Thyroid gland (tissue), 4 donors: ENCODE measurements around the gene STH.

Experiments
- POLR2A ChIP-seq, 2 donors: fragments of 450-650 bp; IDR thresholded peaks; one replicate each; pipeline ENCODE4 v1.6.1; 2017; ENCODE audit warnings: antibody characterized with exemption in 2 of 2, mild to moderate bottlenecking in 2 of 2, moderate library complexity in 1 of 2
- TF ChIP-seq, protein P1 (sequence below), 6 experiments: fragments of 200-600 bp in 3 of 6; fragments of 450-650 bp in 3 of 6; sonication (generic) in 3 of 6; IDR thresholded peaks; one replicate each; pipeline ENCODE4 v1.5.1; 2016 to 2019; ENCODE audit warnings: antibody characterized with exemption in 6 of 6, mild to moderate bottlenecking in 2 of 6, inconsistent platforms in 1 of 6, moderate library complexity in 1 of 6

DNA sequence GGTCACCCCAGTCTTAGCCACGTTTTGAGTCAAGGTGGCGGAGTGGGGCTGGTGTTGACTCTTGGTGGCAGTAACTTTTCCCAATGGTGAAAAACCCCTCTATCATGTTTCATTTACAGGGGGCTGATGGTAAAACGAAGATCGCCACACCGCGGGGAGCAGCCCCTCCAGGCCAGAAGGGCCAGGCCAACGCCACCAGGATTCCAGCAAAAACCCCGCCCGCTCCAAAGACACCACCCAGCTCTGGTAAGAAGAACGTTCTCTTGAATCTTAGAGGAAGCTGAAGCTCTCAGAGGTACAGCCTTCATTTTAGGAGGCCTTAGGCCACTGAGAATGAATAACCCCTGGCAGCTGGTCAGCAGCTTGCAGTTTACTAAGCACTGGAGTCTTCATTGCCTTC lies 7.7 kb upstream of the STH start:
- TF ChIP-seq, protein P1, sequence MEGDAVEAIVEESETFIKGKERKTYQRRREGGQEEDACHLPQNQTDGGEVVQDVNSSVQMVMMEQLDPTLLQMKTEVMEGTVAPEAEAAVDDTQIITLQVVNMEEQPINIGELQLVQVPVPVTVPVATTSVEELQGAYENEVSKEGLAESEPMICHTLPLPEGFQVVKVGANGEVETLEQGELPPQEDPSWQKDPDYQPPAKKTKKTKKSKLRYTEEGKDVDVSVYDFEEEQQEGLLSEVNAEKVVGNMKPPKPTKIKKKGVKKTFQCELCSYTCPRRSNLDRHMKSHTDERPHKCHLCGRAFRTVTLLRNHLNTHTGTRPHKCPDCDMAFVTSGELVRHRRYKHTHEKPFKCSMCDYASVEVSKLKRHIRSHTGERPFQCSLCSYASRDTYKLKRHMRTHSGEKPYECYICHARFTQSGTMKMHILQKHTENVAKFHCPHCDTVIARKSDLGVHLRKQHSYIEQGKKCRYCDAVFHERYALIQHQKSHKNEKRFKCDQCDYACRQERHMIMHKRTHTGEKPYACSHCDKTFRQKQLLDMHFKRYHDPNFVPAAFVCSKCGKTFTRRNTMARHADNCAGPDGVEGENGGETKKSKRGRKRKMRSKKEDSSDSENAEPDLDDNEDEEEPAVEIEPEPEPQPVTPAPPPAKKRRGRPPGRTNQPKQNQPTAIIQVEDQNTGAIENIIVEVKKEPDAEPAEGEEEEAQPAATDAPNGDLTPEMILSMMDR (IDR thresholded peaks at IDR 0.05), result no peak
- no peak for TF ChIP-seq POLR2A (IDR thresholded peaks at IDR 0.05)
